HUDEP-2 (cell line): Measurements from ENCODE around the gene NFYC.

Source experiments
- DNase-seq, 76 experiments: peaks; one replicate each; lab custom pipeline; 2025; ENCODE audit not compliant: unreplicated experiment in 76 of 76; lab: John Stamatoyannopoulos, UW

The NFYC gene

GRCh38 chr1:40777224-40777970, 85.9 kb downstream of the NFYC start:
- DNase-seq, result no peak

GRCh38 chr1:40780678-40781607, 89.4 kb downstream of the NFYC start:
- no peak for DNase-seq

- no peak for DNase-seq
Observed at GRCh38 chr1:40781608-40781971, 90.1 kb downstream of the NFYC start.

GRCh38 chr1:40782371-40782956, 91.0 kb downstream of the NFYC start:
- DNase-seq, result no peak

GRCh38 chr1:40783001-40783905, 91.7 kb downstream of the NFYC start, which contains the start of gene KCNQ4:
Gene KCNQ4, plus strand, starts transcription at chr1:40783787. Its CDS starts 307 bp downstream, at chr1:40784094.
- DNase-seq, result peak in 59 of 76 experiments; percentile 10 to 72 (median 47)

GRCh38 chr1:40784141-40784770, 92.8 kb downstream of the NFYC start:
- peak in 3 of 76 experiments; percentile 14 to 20 (median 18) for DNase-seq

GRCh38 chr1:40784771-40785151, 93.3 kb downstream of the NFYC start:
- DNase-seq, result peak in 2 of 76 experiments; percentile 6 to 17

GRCh38 chr1:40785446-40785845, 93.9 kb downstream of the NFYC start:
- DNase-seq, result no peak

- no peak for DNase-seq
Observed at GRCh38 chr1:40786171-40786994, 94.9 kb downstream of the NFYC start.

GRCh38 chr1:40786995-40787705, 95.6 kb downstream of the NFYC start:
- DNase-seq, result no peak

- no peak for DNase-seq
Observed at GRCh38 chr1:40787737-40788560, 96.4 kb downstream of the NFYC start.

GRCh38 chr1:40788561-40789341, 97.2 kb downstream of the NFYC start:
- DNase-seq, result no peak

- no peak for DNase-seq
Observed at GRCh38 chr1:40789342-40789598, 97.8 kb downstream of the NFYC start.

- no peak for DNase-seq
Observed at GRCh38 chr1:40789661-40790430, 98.3 kb downstream of the NFYC start.

- DNase-seq, result no peak
Observed at GRCh38 chr1:40792036-40792435, 100.5 kb downstream of the NFYC start.

- no peak for DNase-seq
Observed at GRCh38 chr1:40793617-40794016, 102.1 kb downstream of the NFYC start.
